ENCODE results near the gene OR5H1. TPM values are rescaled to one million over a fixed set of nuclear protein-coding genes. Genes with fewer than 3 reads are reported as not detected.

The OR5H1 gene
- under 1 TPM; 0.09 to 0.22 TPM for total RNA-seq
- not detected for polyA plus RNA-seq (2013, experiment 1 of 2)
- not detected for polyA plus RNA-seq (2013, experiment 2 of 2)
- long read RNA-seq, experiment 1 = 0 reads
- long read RNA-seq, experiment 2 = 0 reads
- long read RNA-seq, experiment 3 = 0 reads
- long read RNA-seq, experiment 4 = 0 reads

DNA sequence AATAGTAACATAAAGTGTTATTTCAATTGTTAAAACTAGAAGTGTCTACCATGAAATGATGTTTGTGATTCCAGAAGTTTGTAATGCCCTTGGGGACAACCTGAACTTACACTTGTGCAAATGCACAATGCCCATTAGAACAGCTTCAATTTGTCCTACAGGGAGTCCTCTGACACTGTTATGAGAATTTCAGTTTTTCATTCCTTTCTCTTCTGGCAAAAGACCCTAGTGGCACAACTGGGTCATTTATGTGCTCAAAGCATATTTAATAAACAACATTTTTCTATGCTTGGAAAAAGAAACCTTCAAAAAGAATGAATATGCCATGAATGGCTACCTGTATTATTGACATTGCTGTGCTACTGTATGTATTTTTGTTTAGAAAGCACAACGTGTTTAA is at the start of gene OR5H1:
Gene OR5H1 (plus strand): TSS at position 301 of the 400 bp plus-strand sequence. CDS start 1,977 bp downstream, outside the sequence.
- H3K36me3 ChIP-seq (ENCODE audit: control insufficient read depth, insufficient read depth, low read length) = no peaks in the 10 kb centered on the region
- DNase-seq = no peak
- H3K4me1 ChIP-seq (ENCODE audit: control insufficient read depth, insufficient read depth, low read length) = no peaks in the 10 kb centered on the region
- no CpG with 5 or more reads among the region's 1 CpG for WGBS, 2 experiments (ENCODE audit: insufficient coverage in 1 of 2, insufficient read length in 1 of 2)
- H3K27me3 Mint-ChIP-seq (ENCODE audit: insufficient read depth) = no peaks in the 10 kb centered on the region
- no peaks in the 10 kb centered on the region for H3K36me3 Mint-ChIP-seq (ENCODE audit: low read depth)
- no peaks in the 10 kb centered on the region for H3K9me3 ChIP-seq (ENCODE audit: control insufficient read depth, low read length)
- TF ChIP-seq, protein P1, sequence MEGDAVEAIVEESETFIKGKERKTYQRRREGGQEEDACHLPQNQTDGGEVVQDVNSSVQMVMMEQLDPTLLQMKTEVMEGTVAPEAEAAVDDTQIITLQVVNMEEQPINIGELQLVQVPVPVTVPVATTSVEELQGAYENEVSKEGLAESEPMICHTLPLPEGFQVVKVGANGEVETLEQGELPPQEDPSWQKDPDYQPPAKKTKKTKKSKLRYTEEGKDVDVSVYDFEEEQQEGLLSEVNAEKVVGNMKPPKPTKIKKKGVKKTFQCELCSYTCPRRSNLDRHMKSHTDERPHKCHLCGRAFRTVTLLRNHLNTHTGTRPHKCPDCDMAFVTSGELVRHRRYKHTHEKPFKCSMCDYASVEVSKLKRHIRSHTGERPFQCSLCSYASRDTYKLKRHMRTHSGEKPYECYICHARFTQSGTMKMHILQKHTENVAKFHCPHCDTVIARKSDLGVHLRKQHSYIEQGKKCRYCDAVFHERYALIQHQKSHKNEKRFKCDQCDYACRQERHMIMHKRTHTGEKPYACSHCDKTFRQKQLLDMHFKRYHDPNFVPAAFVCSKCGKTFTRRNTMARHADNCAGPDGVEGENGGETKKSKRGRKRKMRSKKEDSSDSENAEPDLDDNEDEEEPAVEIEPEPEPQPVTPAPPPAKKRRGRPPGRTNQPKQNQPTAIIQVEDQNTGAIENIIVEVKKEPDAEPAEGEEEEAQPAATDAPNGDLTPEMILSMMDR (conservative IDR thresholded peaks at IDR 0.05) = no peak
- H3K4me3 Mint-ChIP-seq = no peak within 1 kb of the TSS
- H3K9me3 Mint-ChIP-seq = no peaks in the 10 kb centered on the region
- H3K9ac ChIP-seq (ENCODE audit: extremely low read depth, low read length, poor library complexity, severe bottlenecking) = no peak within 1 kb of the TSS
- no peaks in the 10 kb centered on the region for H3K27me3 ChIP-seq (ENCODE audit: control insufficient read depth, insufficient read depth, low read length, poor library complexity, severe bottlenecking)
- no peak within 1 kb of the TSS for H3K4me3 ChIP-seq (ENCODE audit: low read length)
- H3K27ac ChIP-seq (ENCODE audit: low read depth, low read length) = no peak within 1 kb of the TSS
- H3K27ac Mint-ChIP-seq = no peak within 1 kb of the TSS
- no peaks in the 10 kb centered on the region for H3K4me1 Mint-ChIP-seq

DNA sequence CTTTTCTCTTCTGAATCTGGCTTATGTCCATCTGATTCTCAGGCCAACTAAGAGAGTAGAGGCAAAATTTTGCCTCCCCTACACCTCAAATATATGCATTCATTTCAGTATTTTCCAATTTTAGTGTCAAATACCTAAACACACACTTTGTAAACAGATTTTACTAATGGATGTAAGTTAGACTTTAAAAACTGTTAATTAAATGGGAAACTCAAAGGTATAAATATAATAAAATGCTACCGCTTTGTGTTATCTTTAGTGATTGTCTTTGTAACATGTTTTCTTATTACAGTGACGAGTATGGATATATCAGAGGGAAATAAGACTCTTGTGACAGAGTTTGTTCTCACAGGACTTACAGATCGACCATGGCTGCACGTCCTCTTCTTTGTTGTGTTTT is 43.6 kb upstream of the OR5H1 start, which contains the start of gene OR5AC2:
Gene OR5AC2 (plus strand): TSS at position 301 of the 400 bp plus-strand sequence. CDS start 0 bp downstream, at position 301.
- no peaks in the 10 kb centered on the region for H3K9me3 Mint-ChIP-seq
- no peak within 1 kb of the TSS for H3K4me3 ChIP-seq (ENCODE audit: low read length)
- no peak within 1 kb of the TSS for H3K27ac Mint-ChIP-seq
- 89 to 100% methylated on average over 2 to 4 of the region's 4 CpGs for WGBS, 2 experiments (ENCODE audit: insufficient coverage in 1 of 2, insufficient read length in 1 of 2)
- no peak within 1 kb of the TSS for H3K9ac ChIP-seq (ENCODE audit: extremely low read depth, low read length, poor library complexity, severe bottlenecking)
- DNase-seq = no peak
- no peaks in the 10 kb centered on the region for H3K27me3 ChIP-seq (ENCODE audit: control insufficient read depth, insufficient read depth, low read length, poor library complexity, severe bottlenecking)
- H3K36me3 Mint-ChIP-seq (ENCODE audit: low read depth) = no peaks in the 10 kb centered on the region
- H3K4me1 Mint-ChIP-seq = no peaks in the 10 kb centered on the region
- no peaks in the 10 kb centered on the region for H3K36me3 ChIP-seq (ENCODE audit: control insufficient read depth, insufficient read depth, low read length)
- H3K27ac ChIP-seq (ENCODE audit: low read depth, low read length) = no peak within 1 kb of the TSS
- H3K4me1 ChIP-seq (ENCODE audit: control insufficient read depth, insufficient read depth, low read length) = no peaks in the 10 kb centered on the region
- no peak within 1 kb of the TSS for H3K4me3 Mint-ChIP-seq
- TF ChIP-seq, protein P1 (conservative IDR thresholded peaks at IDR 0.05) = no peak
- H3K9me3 ChIP-seq (ENCODE audit: control insufficient read depth, low read length) = no peaks in the 10 kb centered on the region
- H3K27me3 Mint-ChIP-seq (ENCODE audit: insufficient read depth) = no peaks in the 10 kb centered on the region

DNA sequence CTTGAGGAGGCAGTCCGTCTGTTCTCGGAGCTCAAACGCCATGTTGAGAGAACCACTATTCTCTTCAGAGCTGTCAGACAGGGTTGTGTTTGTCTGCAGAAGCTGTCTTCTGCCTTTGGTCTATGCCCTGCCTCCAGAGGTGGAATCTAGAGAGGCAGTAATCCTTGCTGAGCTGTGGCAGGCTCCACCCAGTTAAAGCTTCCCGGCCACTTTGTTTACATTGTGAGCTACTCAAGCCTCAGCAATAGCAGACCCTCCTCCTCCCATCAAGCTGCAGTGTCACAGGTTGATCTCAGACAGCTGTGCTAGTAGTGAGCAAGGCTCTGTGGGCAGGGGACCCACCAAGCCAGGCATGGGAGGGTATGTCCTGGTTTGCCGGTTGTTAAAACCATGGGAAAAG is 34.6 kb upstream of the OR5H1 start:
- H3K9me3 ChIP-seq (ENCODE audit: control insufficient read depth, low read length) = no peaks in the 10 kb centered on the region
- TF ChIP-seq, protein P1 (conservative IDR thresholded peaks at IDR 0.05) = no peak
- H3K36me3 Mint-ChIP-seq (ENCODE audit: low read depth) = no peaks in the 10 kb centered on the region
- no peaks in the 10 kb centered on the region for H3K27me3 ChIP-seq (ENCODE audit: control insufficient read depth, insufficient read depth, low read length, poor library complexity, severe bottlenecking)
- no peak overlapping the region for H3K27ac ChIP-seq (ENCODE audit: low read depth, low read length)
- no peaks in the 10 kb centered on the region for H3K4me1 ChIP-seq (ENCODE audit: control insufficient read depth, insufficient read depth, low read length)
- H3K27me3 Mint-ChIP-seq (ENCODE audit: insufficient read depth) = no peaks in the 10 kb centered on the region
- DNase-seq = peak; percentile 58
- no peak overlapping the region for H3K27ac Mint-ChIP-seq
- no peak overlapping the region for H3K4me3 ChIP-seq (ENCODE audit: low read length)
- H3K4me3 Mint-ChIP-seq = no peak overlapping the region
- H3K9ac ChIP-seq (ENCODE audit: extremely low read depth, low read length, poor library complexity, severe bottlenecking) = no peak overlapping the region
- WGBS, 2 experiments (ENCODE audit: insufficient coverage in 1 of 2, insufficient read length in 1 of 2) = 83 to 97% methylated on average over 4 to 5 of the region's 5 CpGs
- no peaks in the 10 kb centered on the region for H3K36me3 ChIP-seq (ENCODE audit: control insufficient read depth, insufficient read depth, low read length)
- H3K4me1 Mint-ChIP-seq = no peaks in the 10 kb centered on the region
- H3K9me3 Mint-ChIP-seq = no peaks in the 10 kb centered on the region
